GM12892 (cell line): ENCODE data around the gene TMEM242.

ENCODE experiments used
- POLR2A ChIP-seq: IDR thresholded peaks from 2 replicates; pipeline ENCODE4 v1.6.1; 2011; ENCODE audit warnings: low read depth, low read length, control low read depth
- POLR2AphosphoS5 ChIP-seq: IDR thresholded peaks from 2 replicates; pipeline ENCODE4 v1.6.1; 2011; ENCODE audit warnings: low read depth, low read length, control low read depth

- no peak for TF ChIP-seq POLR2AphosphoS5
- no peak for TF ChIP-seq POLR2A
Measured at GRCh38 chr6:157246048-157246630, 77.2 kb downstream of the TMEM242 start.
